GM21390 (cell line): Measurements from ENCODE around the gene SOD3.

Experiments used
- ATAC-seq: cut with Tn5 transposase; IDR thresholded peaks from one replicate; pipeline ENCODE4 v1.9.1; 2021; ENCODE audit not compliant: unreplicated experiment

The SOD3 gene

DNA sequence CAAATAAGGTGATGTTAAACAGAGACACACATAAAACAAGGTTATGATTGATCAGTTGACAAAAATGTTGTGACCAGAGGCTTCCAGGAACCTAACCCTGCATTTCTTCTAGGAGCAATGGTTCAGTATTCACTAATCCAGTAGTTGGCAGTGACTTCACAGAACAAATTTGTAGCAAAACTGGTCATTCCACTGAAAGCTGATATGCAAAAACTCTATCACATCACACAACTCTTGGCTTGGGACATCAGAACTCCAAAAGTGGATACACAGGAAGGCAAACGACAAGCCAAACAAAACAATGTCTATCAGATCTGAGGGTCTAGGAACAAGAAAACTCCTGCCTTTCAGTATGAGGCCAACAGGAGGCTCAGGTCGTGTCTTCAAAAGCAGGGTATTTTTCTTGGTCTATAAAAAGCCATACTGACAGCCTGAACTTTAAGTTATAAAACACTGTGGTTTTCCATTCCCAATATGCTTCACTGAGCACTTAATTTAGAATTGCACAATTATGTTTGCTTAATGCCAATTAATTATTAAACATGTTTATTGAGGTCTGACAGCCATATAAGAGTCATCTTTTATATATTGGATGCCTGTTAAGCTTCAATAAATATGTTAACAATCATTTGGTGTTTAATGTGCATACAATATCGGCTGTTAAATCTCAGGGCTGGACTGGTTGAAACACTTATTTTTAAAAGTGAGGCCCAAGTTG is 45.6 kb downstream of the SOD3 start:
- no peak for ATAC-seq

- no peak for ATAC-seq
Observed at GRCh38 chr4:24842356-24842755, 47.0 kb downstream of the SOD3 start.

GRCh38 chr4:24843096-24843495 is 47.7 kb downstream of the SOD3 start:
- ATAC-seq: no peak

GRCh38 chr4:24845132-24845531 is 49.8 kb downstream of the SOD3 start:
- ATAC-seq: no peak

GRCh38 chr4:24845902-24846301 is 50.5 kb downstream of the SOD3 start:
- no peak for ATAC-seq

GRCh38 chr4:24846716-24847115 is 51.3 kb downstream of the SOD3 start:
- no peak for ATAC-seq

DNA sequence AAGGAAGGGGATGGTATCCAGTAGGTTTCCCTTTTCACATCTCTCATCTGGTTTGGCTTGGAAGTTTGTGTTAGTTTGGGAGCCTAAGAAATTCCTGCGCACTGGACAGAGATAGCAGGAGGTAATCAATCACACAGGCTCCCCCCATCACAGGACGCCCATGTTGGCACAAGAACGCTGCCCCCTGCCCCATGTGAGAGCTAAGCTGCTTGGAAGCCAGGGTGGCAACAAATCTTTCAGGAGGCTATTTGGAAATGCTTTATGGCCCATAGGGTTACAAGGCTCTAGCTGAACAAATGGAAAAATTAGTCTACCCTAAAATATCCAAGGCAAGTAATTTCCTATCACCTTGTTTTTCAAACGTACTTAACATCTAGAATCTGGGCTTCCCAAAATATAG is 54.0 kb downstream of the SOD3 start:
- ATAC-seq: no peak

DNA sequence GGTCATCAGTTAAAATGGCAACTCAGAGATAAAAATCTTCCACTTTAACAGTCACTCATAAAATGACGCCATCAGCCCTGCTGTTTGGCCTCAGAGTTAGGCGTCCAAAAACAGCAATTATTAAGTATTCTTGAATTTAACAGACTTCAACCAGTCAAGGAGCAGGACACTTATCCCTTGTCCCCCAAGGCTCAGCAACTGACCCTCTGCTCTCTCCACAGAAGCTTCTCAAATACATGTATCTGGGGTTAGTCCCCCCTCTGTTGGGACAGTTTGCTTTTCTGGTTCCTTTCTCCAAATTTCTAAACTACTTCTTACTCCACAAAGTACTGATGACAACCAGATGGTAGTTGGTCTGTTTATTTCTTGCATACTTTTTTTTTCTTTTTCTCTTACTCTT is 54.4 kb downstream of the SOD3 start:
- ATAC-seq: no peak
